Spleen (tissue), 11 donors: ENCODE measurements around the gene LDLRAD4. TPM values are rescaled to one million over a fixed set of nuclear protein-coding genes. Genes with fewer than 3 reads are reported as not detected.

Source experiments
- DNase-seq: peaks from one replicate; pipeline ENCODE4 v3.0.0-alpha.2; 2020
- H3K27ac ChIP-seq, 8 donors: fragments of 200-600 bp; sonication (generic) in 7 of 8; 1 replicate in 4 of 8; 2 replicates in 4 of 8; pipeline versions ENCODE4 v1.5.0 to v1.8.0; 2016 to 2021; ENCODE audit warnings: inconsistent platforms in 4 of 8, mild to moderate bottlenecking in 4 of 8, moderate library complexity in 1 of 8
- H3K27me3 ChIP-seq, 7 donors: fragments of 200-600 bp; sonication (generic) in 6 of 7; replicated peaks in 1 of 7; 1 replicate in 4 of 7; 2 replicates in 3 of 7; pipeline versions ENCODE4 v1.5.0 to v1.8.0; 2016 to 2021; ENCODE audit warnings: inconsistent platforms in 3 of 7, mild to moderate bottlenecking in 1 of 7
- H3K36me3 ChIP-seq, 6 donors: fragments of 200-600 bp; sonication (generic) in 5 of 6; 1 replicate in 4 of 6; 2 replicates in 2 of 6; pipeline versions ENCODE4 v1.5.0 to v1.8.0; 2016 to 2021; ENCODE audit warnings: inconsistent platforms in 2 of 6
- H3K4me1 ChIP-seq, 6 donors: fragments of 200-600 bp; sonication (generic) in 5 of 6; 1 replicate in 3 of 6; 2 replicates in 3 of 6; pipeline versions ENCODE4 v1.5.0 to v1.8.0; 2016 to 2021; ENCODE audit warnings: inconsistent platforms in 3 of 6
- H3K4me3 ChIP-seq, 8 donors: fragments of 200-600 bp; sonication (generic) in 7 of 8; 1 replicate in 4 of 8; 2 replicates in 4 of 8; pipeline versions ENCODE4 v1.5.0 to v1.8.0; 2016 to 2021; ENCODE audit warnings: inconsistent platforms in 4 of 8, mild to moderate bottlenecking in 4 of 8, moderate library complexity in 2 of 8
- H3K9me3 ChIP-seq, 8 donors: fragments of 200-600 bp; sonication (generic) in 7 of 8; 1 replicate in 4 of 8; 2 replicates in 4 of 8; pipeline versions ENCODE4 v1.5.0 to v1.8.0; 2016 to 2021; ENCODE audit warnings: inconsistent platforms in 4 of 8
- POLR2A ChIP-seq, 3 donors: fragments of 450-650 bp; IDR thresholded peaks; one replicate each; pipeline ENCODE4 v1.5.1; 2017; ENCODE audit warnings: antibody characterized with exemption in 3 of 3, mild to moderate bottlenecking in 1 of 3
- POLR2AphosphoS5 ChIP-seq, 3 donors: sonication (generic); formaldehyde crosslinking; IDR thresholded peaks; one replicate each; pipeline ENCODE4 v1.5.1; 2017; ENCODE audit warnings: antibody characterized with exemption in 3 of 3
- WGBS, 5 donors: extraction: QIAGEN DNeasy Blood & Tissue Kit in 3 of 5; methylation state at CpG; one replicate each; pipeline versions ENCODE4 v1.1.5 to v1.1.7; 2013 to 2018; 5-methylcytosine and 5-hydroxymethylcytosine counted together
- intact Hi-C: fragments of 100-400 bp; cut with DNase I; formaldehyde crosslinking; loops from one replicate; pipeline ENCODE4 v1.15.0; 2023; ENCODE audit warnings: low total_unique reads
- polyA plus RNA-seq, 3 donors: library from polyadenylated mRNA; stranded (reverse); fragments of 200-250 nt; gene quantifications; one replicate each; pipeline ENCODE4 v1.2.1, GENCODE V29; 2013
- total RNA-seq, 7 donors: library from RNA; depleted of rRNA in 3 of 7; stranded (reverse); fragments of >200 nt in 3 of 7; fragmentation: NEBNext Ultra II Directional in 4 of 7; extraction: Animal tissue kit (Norgen Biotek cat#: 25700) in 4 of 7; gene quantifications; one replicate each; pipeline versions ENCODE4 v1.1.0 to v1.2.1, GENCODE V29; 2016 to 2021
- TF ChIP-seq, protein P1 (sequence below), 11 experiments: fragments of 200-600 bp in 7 of 11; fragments of 450-650 bp in 4 of 11; sonication (generic) in 4 of 11; IDR thresholded peaks in 8 of 11; conservative IDR thresholded peaks in 3 of 11; 1 replicate in 7 of 11; 2 replicates in 4 of 11; pipeline versions ENCODE4 v1.4.0 to v1.8.0; 2016 to 2021; ENCODE audit warnings: antibody characterized with exemption in 11 of 11, inconsistent platforms in 4 of 11, mild to moderate bottlenecking in 1 of 11
- donor health status: healthy with polysubstance abuse.
- donor health status: DM: no; HTN: no; CAD: no; lungs with moderate emphysema.
- donor health status: DM: no; HTN: no; CAD: no.
- donor health status: Bipolar disorder and iron deficiency.
- donor health status: healthy.
- donor health status: DM: no; HTN: no; CAD: no.
- donor health status: DM: yes; HTN: yes; CAD: no.

LDLRAD4 gene
- total and polyA plus RNA-seq, 10 donors, result 4.5 to 80.8 (median 46.4) TPM

DNA sequence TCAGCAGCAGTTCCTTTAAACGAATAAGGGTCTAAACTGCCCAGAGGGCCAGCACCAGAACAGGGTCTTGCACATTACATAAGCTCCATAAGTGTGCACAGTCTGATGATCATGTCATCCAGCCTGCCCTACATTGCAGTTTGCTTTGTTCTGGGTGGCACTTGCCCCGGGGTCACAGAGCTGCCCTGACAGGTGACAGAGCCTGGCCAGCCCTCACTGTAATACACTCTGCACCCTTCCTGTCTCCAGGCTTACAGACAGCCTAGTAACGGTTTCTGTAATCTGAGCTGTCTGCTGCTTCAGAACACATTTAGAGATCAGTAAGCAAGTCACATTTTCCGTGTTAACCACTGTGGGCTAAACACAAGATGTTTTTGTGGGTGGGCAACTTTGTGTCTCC lies 294.5 kb downstream of the LDLRAD4 start:
- H3K27ac ChIP-seq, result no peak overlapping the region
- no peak for DNase-seq
- intact Hi-C loops, result no loop called here
- peaks cover 0 to 14% (median 1%) of the 10 kb centered on the region in 6 donors for H3K4me1 ChIP-seq
- H3K9me3 ChIP-seq, result peaks cover 0 to 6% (median 2%) of the 10 kb centered on the region in 8 donors
- H3K4me3 ChIP-seq, result no peak overlapping the region
- H3K27me3 ChIP-seq, result no peaks in the 10 kb centered on the region
- peaks cover 0 to 38% (median 2%) of the 10 kb centered on the region in 6 donors for H3K36me3 ChIP-seq
- TF ChIP-seq POLR2AphosphoS5 (IDR thresholded peaks at IDR 0.05), result no peak
- TF ChIP-seq POLR2A (IDR thresholded peaks at IDR 0.05), result no peak
- TF ChIP-seq, protein P1, sequence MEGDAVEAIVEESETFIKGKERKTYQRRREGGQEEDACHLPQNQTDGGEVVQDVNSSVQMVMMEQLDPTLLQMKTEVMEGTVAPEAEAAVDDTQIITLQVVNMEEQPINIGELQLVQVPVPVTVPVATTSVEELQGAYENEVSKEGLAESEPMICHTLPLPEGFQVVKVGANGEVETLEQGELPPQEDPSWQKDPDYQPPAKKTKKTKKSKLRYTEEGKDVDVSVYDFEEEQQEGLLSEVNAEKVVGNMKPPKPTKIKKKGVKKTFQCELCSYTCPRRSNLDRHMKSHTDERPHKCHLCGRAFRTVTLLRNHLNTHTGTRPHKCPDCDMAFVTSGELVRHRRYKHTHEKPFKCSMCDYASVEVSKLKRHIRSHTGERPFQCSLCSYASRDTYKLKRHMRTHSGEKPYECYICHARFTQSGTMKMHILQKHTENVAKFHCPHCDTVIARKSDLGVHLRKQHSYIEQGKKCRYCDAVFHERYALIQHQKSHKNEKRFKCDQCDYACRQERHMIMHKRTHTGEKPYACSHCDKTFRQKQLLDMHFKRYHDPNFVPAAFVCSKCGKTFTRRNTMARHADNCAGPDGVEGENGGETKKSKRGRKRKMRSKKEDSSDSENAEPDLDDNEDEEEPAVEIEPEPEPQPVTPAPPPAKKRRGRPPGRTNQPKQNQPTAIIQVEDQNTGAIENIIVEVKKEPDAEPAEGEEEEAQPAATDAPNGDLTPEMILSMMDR (IDR thresholded peaks at IDR 0.05 in 8 of 11, conservative IDR thresholded peaks at IDR 0.05 in 3 of 11), result no peak
- WGBS, 5 donors, result 38 to 50% (median 42%) methylated on average over 4 of the region's 4 CpGs

DNA sequence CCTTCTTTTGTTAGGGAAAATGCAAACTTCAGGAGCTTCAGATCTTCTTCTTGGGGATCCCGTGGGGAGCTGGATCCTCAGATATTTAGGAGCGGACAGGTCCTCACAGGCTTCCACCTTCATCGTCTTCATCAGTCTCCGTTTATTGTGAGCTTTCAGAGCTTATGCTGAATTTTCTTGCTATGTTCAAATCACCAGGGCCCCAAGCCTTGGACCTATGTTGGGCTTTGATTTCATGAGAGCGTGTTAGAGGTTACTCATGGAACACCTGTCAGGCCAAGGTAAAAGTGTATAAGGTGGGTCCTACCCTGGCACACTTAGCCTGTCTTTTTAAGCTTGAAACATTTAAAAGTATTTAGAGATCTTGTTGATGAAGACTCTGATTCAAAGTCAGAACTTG lies 294.9 kb downstream of the LDLRAD4 start:
- peaks cover 0 to 42% (median 2%) of the 10 kb centered on the region in 6 donors for H3K36me3 ChIP-seq
- no peaks in the 10 kb centered on the region for H3K27me3 ChIP-seq
- H3K4me1 ChIP-seq, result peaks cover 0 to 14% (median 1%) of the 10 kb centered on the region in 6 donors
- WGBS, 5 donors, result 95 to 99% (median 98%) methylated on average over 5 of the region's 5 CpGs
- intact Hi-C loops, result no loop called here
- no peak for TF ChIP-seq POLR2A (IDR thresholded peaks at IDR 0.05)
- TF ChIP-seq, protein P1 (IDR thresholded peaks at IDR 0.05 in 8 of 11, conservative IDR thresholded peaks at IDR 0.05 in 3 of 11), result no peak
- TF ChIP-seq POLR2AphosphoS5 (IDR thresholded peaks at IDR 0.05), result no peak
- peaks cover 0 to 10% (median 7%) of the 10 kb centered on the region in 8 donors for H3K9me3 ChIP-seq
- H3K4me3 ChIP-seq, result no peak overlapping the region
- no peak overlapping the region for H3K27ac ChIP-seq
- no peak for DNase-seq

DNA sequence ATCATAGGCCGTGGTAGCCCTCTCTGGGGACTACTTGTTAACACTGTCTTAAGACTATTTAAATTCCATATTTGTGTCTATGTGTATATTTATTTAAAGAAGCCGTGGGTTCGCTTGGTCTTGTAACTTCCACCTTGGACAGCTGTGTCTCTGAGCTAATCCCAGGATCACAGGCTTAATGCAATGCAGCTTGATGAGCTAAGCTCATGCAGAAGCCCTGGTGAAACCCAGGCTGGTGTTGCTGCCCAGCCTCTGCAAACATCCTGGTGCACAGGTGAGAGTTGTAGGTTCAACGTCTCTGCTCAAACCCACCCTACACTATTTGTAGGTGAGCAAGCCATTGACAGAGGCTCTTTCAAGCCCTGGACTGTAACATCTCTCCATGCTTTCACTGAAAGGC lies 296.0 kb downstream of the LDLRAD4 start:
- DNase-seq, result no peak
- intact Hi-C loops, result no loop called here
- Histone ChIP-seq H3K4me1 (peaks cover 0 to 14% (median 1%) of the 10 kb centered on the region in 6 donors), H3K27me3 (no peaks in the 10 kb centered on the region), H3K9me3 (peaks cover 0 to 15% (median 7%) of the 10 kb centered on the region in 8 donors), H3K4me3 (no peak overlapping the region), H3K36me3 (peaks cover 0 to 51% (median 2%) of the 10 kb centered on the region in 6 donors), H3K27ac (no peak overlapping the region)
- WGBS, 5 donors, result 89 to 96% (median 93%) methylated on average over 4 of the region's 4 CpGs
- TF ChIP-seq POLR2A (IDR thresholded peaks at IDR 0.05) (no peak), POLR2AphosphoS5 (IDR thresholded peaks at IDR 0.05) (no peak)
- TF ChIP-seq, protein P1 (IDR thresholded peaks at IDR 0.05 in 8 of 11, conservative IDR thresholded peaks at IDR 0.05 in 3 of 11), result no peak

DNA sequence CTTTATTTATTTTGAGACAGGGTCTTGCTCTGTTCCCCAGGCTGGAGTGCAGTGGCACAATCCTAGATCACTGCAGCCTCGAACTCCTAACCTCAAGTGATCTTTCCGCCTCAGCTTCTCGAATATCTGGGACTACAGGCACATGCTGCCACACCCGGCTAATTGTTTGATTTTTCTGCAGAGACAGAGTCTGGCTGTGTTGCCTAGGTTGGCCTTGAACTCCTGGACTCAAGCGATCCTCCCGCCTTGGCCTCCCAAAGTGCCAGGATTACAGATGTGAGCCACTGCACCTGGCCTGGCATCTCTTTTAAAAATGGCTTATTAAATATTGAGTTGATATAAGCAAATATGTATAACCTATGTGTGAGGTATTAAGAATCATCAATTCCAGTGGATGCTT lies 298.3 kb downstream of the LDLRAD4 start:
- Histone ChIP-seq H3K4me3 (no peak overlapping the region), H3K27ac (no peak overlapping the region), H3K4me1 (peaks cover 0 to 17% (median 0%) of the 10 kb centered on the region in 6 donors), H3K36me3 (peaks cover 0 to 51% (median 2%) of the 10 kb centered on the region in 6 donors), H3K27me3 (no peaks in the 10 kb centered on the region), H3K9me3 (peaks cover 0 to 15% (median 7%) of the 10 kb centered on the region in 8 donors)
- no peak for DNase-seq
- TF ChIP-seq POLR2A (IDR thresholded peaks at IDR 0.05) (no peak), POLR2AphosphoS5 (IDR thresholded peaks at IDR 0.05) (no peak)
- TF ChIP-seq, protein P1 (IDR thresholded peaks at IDR 0.05 in 8 of 11, conservative IDR thresholded peaks at IDR 0.05 in 3 of 11), result no peak
- whole genome bisulfite sequencing, 5 donors, result 92 to 98% (median 94%) methylated on average over 6 of the region's 6 CpGs
- intact Hi-C loops, result no loop called here
